Measurements from ENCODE around the gene SRP68.

DNA sequence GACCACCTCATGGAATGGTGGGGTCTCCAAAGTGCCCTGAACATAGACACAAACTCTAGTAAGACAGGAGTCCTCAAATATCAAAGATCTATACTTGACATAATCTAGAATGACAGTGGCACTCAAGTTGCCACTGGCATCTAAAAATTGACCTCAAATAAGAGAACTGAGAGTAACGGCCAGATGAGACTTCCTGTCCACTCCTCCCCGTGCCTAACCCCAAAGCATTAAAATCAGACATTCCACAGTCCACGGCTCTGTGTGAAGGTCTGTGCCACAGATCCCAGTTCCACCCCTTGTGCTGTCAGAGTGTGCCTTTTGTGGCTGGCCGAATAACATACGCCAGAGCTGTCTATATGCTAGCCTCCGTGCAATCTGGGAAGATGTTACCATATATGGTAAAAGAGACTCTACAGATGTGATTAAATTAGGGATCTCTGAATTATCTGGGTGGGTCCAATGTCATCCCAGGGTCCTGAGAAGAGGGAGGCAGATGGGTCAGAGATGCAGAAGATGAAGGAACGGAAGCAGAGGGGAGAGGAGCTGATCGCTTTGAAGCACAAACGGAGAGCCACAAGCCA, 24.2 kb downstream of the SRP68 start:
- no peak for TF ChIP-seq EZH2 (IDR thresholded peaks at IDR 0.05; ENCODE audit: low read length, missing control alignments)
- TF ChIP-seq, protein P1, sequence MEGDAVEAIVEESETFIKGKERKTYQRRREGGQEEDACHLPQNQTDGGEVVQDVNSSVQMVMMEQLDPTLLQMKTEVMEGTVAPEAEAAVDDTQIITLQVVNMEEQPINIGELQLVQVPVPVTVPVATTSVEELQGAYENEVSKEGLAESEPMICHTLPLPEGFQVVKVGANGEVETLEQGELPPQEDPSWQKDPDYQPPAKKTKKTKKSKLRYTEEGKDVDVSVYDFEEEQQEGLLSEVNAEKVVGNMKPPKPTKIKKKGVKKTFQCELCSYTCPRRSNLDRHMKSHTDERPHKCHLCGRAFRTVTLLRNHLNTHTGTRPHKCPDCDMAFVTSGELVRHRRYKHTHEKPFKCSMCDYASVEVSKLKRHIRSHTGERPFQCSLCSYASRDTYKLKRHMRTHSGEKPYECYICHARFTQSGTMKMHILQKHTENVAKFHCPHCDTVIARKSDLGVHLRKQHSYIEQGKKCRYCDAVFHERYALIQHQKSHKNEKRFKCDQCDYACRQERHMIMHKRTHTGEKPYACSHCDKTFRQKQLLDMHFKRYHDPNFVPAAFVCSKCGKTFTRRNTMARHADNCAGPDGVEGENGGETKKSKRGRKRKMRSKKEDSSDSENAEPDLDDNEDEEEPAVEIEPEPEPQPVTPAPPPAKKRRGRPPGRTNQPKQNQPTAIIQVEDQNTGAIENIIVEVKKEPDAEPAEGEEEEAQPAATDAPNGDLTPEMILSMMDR (conservative IDR thresholded peaks at IDR 0.05 in 1 of 2, IDR thresholded peaks at IDR 0.05 in 1 of 2; ENCODE audit: low read depth in 1 of 2, low read length in 2 of 2), result no peak
